ENCODE data around the gene GMIP. TPM values are rescaled to one million over a fixed set of nuclear protein-coding genes. Genes with fewer than 3 reads are reported as not detected.
"Not testable (repeated sequence)": the region's sequence is repeated elsewhere in the genome, so short reads cannot be mapped to it uniquely, and the experiment has no call there.

Gene GMIP
- polyA plus RNA-seq, 3 donors: 41.4 to 91.4 (median 75.1) TPM

DNA sequence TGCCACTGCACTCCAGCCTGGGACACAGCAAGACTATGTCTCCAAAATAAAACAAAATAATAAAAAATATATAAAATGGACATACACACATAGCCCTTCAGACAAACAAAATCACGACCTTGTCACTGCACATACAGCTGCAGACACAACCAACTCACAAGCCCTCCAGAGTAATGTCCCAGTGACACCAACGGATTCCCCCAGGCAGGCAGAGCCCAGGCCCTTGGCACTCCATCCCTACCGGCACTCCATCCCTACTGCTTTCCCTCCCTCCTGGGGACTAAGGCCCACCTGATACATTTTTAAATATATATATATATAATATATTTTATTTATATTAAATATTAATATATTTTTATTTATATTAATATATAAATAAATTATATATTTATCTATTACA is 43.6 kb upstream of the GMIP start:
- WGBS (ENCODE audit: insufficient coverage): no CpG with 5 or more reads among the region's 3 CpGs
- H3K9ac ChIP-seq (ENCODE audit: insufficient read depth, low read length, poor library complexity, severe bottlenecking): no peak overlapping the region
- H3K27ac ChIP-seq (ENCODE audit: low read depth in 1 of 2, low read length in 2 of 2): no peak overlapping the region
- H4K20me1 ChIP-seq (ENCODE audit: insufficient read depth, low read length): no peaks in the 10 kb centered on the region
- no peaks in the 10 kb centered on the region for H3K4me1 ChIP-seq (ENCODE audit: control insufficient read depth in 1 of 2, insufficient read depth in 2 of 2, low read length in 2 of 2)
- no peaks in the 10 kb centered on the region for H3K36me3 ChIP-seq (replicated peaks in 1 of 2; ENCODE audit: control insufficient read depth in 1 of 2, insufficient read depth in 2 of 2, low read length in 2 of 2)
- H3K9me3 Mint-ChIP-seq: peaks cover 21 to 80% (median 74%) of the 10 kb centered on the region in 7 donors
- H3K9me3 ChIP-seq (replicated peaks in 1 of 2; ENCODE audit: control insufficient read depth in 1 of 2, insufficient read depth in 1 of 2, low read length in 2 of 2): peaks cover 74 to 78% of the 10 kb centered on the region in 2 donors
- no peak for DNase-seq
- peaks cover 1 to 20% of the 10 kb centered on the region in 2 donors for H3K36me3 Mint-ChIP-seq
- H3K79me2 ChIP-seq (ENCODE audit: insufficient read depth, low read length): no peaks in the 10 kb centered on the region
- intact Hi-C loops (cut with micrococcal nuclease): no loop called here
- H3K27me3 ChIP-seq (ENCODE audit: control insufficient read depth in 2 of 2, insufficient read depth in 2 of 2, low read length in 2 of 2): no peaks in the 10 kb centered on the region
- no peak overlapping the region for H3K4me2 ChIP-seq (replicated peaks; ENCODE audit: extremely low read depth, low read length, poor library complexity, severe bottlenecking)
- no peak overlapping the region for H3K4me3 ChIP-seq (replicated peaks in 1 of 3; ENCODE audit: low read depth in 2 of 3, low read length in 3 of 3)
- no peak for TF ChIP-seq CTCF (IDR thresholded peaks at IDR 0.05)
- H2AFZ ChIP-seq (ENCODE audit: insufficient read depth, low read depth, low read length, poor library complexity, severe bottlenecking): no peak overlapping the region
- no peaks in the 10 kb centered on the region for H3K4me1 Mint-ChIP-seq
- H3K27me3 Mint-ChIP-seq (ENCODE audit: low read depth in 3 of 3): no peaks in the 10 kb centered on the region
- no peak overlapping the region for H3K27ac Mint-ChIP-seq
- no peak overlapping the region for H3K4me3 Mint-ChIP-seq

DNA sequence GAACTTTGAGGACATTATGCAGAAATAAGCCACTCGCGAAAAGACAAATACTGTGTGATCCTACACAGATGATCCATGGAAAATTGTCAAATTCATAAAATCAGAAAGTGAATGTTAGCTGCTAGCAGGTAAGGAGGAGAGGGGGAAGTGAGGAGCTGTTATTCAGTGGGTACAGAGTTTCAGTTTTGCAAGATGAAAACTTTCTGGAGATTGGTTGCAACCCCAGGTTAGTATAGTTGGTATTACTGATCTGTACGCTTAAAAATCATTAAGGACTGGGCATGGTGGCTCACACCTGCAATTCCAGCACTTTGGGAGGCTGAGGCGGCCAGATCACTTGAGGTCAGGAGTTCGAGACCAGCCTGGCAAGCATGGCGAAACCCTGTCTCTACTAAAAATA is 43.1 kb upstream of the GMIP start:
- Mint-ChIP-seq H3K27me3 (ENCODE audit: low read depth in 3 of 3) (no peaks in the 10 kb centered on the region), H3K4me3 (no peak overlapping the region), H3K27ac (peak overlapping the region in 1 of 7 donors; percentile 7), H3K36me3 (peaks cover 1 to 20% of the 10 kb centered on the region in 2 donors), H3K4me1 (no peaks in the 10 kb centered on the region), H3K9me3 (peaks cover 24 to 79% (median 74%) of the 10 kb centered on the region in 7 donors)
- TF ChIP-seq CTCF (IDR thresholded peaks at IDR 0.05): no peak
- DNase-seq: no peak
- H4K20me1 ChIP-seq (ENCODE audit: insufficient read depth, low read length): no peaks in the 10 kb centered on the region
- H3K36me3 ChIP-seq (replicated peaks in 1 of 2; ENCODE audit: control insufficient read depth in 1 of 2, insufficient read depth in 2 of 2, low read length in 2 of 2): no peaks in the 10 kb centered on the region
- no peaks in the 10 kb centered on the region for H3K4me1 ChIP-seq (ENCODE audit: control insufficient read depth in 1 of 2, insufficient read depth in 2 of 2, low read length in 2 of 2)
- peaks cover 74 to 78% of the 10 kb centered on the region in 2 donors for H3K9me3 ChIP-seq (replicated peaks in 1 of 2; ENCODE audit: control insufficient read depth in 1 of 2, insufficient read depth in 1 of 2, low read length in 2 of 2)
- H3K4me3 ChIP-seq (replicated peaks in 1 of 3; ENCODE audit: low read depth in 2 of 3, low read length in 3 of 3): no peak overlapping the region
- intact Hi-C loops (cut with micrococcal nuclease): no loop called here
- no peak overlapping the region for H2AFZ ChIP-seq (ENCODE audit: insufficient read depth, low read depth, low read length, poor library complexity, severe bottlenecking)
- H3K27ac ChIP-seq (ENCODE audit: low read depth in 1 of 2, low read length in 2 of 2): no peak overlapping the region
- WGBS (ENCODE audit: insufficient coverage): 100% methylated on average over 1 of the region's 6 CpGs
- H3K79me2 ChIP-seq (ENCODE audit: insufficient read depth, low read length): no peaks in the 10 kb centered on the region
- no peak overlapping the region for H3K4me2 ChIP-seq (replicated peaks; ENCODE audit: extremely low read depth, low read length, poor library complexity, severe bottlenecking)
- no peak overlapping the region for H3K9ac ChIP-seq (ENCODE audit: insufficient read depth, low read length, poor library complexity, severe bottlenecking)
- H3K27me3 ChIP-seq (ENCODE audit: control insufficient read depth in 2 of 2, insufficient read depth in 2 of 2, low read length in 2 of 2): no peaks in the 10 kb centered on the region

DNA sequence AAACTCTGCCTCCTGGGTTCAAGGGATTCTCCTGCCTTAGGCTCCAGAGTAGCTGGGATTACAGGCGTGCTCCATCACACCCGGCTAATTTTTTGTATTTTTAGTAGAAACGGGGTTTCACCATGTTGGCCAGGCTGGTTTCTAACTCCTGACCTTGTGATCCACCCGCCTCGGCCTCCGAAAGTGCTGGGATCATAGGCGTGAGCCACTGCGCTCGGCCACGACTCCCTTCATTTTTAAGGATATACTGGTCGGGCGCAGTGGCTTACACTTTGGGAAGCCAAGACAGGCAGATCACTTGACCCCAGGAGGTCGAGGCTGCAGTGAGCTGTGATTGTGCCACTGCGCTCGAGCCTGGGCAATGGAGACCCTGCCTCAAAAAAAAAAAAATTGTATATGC is 42.7 kb upstream of the GMIP start:
- H3K79me2 ChIP-seq (ENCODE audit: insufficient read depth, low read length); H3K4me3 Mint-ChIP-seq; H3K27ac Mint-ChIP-seq; H3K4me1 ChIP-seq (ENCODE audit: control insufficient read depth in 1 of 2, insufficient read depth in 2 of 2, low read length in 2 of 2); H3K27me3 ChIP-seq (ENCODE audit: control insufficient read depth in 2 of 2, insufficient read depth in 2 of 2, low read length in 2 of 2); H3K9ac ChIP-seq (ENCODE audit: insufficient read depth, low read length, poor library complexity, severe bottlenecking); H3K4me2 ChIP-seq (replicated peaks; ENCODE audit: extremely low read depth, low read length, poor library complexity, severe bottlenecking); H4K20me1 ChIP-seq (ENCODE audit: insufficient read depth, low read length); H3K4me3 ChIP-seq (replicated peaks in 1 of 3; ENCODE audit: low read depth in 2 of 3, low read length in 3 of 3); DNase-seq; H3K36me3 ChIP-seq (replicated peaks in 1 of 2; ENCODE audit: control insufficient read depth in 1 of 2, insufficient read depth in 2 of 2, low read length in 2 of 2); H3K4me1 Mint-ChIP-seq; intact Hi-C loops (cut with micrococcal nuclease); H2AFZ ChIP-seq (ENCODE audit: insufficient read depth, low read depth, low read length, poor library complexity, severe bottlenecking); H3K27me3 Mint-ChIP-seq (ENCODE audit: low read depth in 3 of 3); H3K27ac ChIP-seq (ENCODE audit: low read depth in 1 of 2, low read length in 2 of 2): not testable (repeated sequence)
- WGBS (ENCODE audit: insufficient coverage): 97% methylated on average over 13 of the region's 15 CpGs
- peaks cover 74 to 79% of the 10 kb centered on the region in 2 donors for H3K9me3 ChIP-seq (replicated peaks in 1 of 2; ENCODE audit: control insufficient read depth in 1 of 2, insufficient read depth in 1 of 2, low read length in 2 of 2)
- H3K36me3 Mint-ChIP-seq: peaks cover 2 to 25% of the 10 kb centered on the region in 2 donors
- H3K9me3 Mint-ChIP-seq: peaks cover 28 to 79% (median 74%) of the 10 kb centered on the region in 7 donors
